Activated naive CD8-positive, alpha-beta T cell treated with anti-CD3 and anti-CD28 coated beads, Interleukin-2, amount 50 U/mL, for 16 hours (primary cell): ENCODE results near the gene ACTRT2.

Experiments
- DNase-seq: peaks from one replicate; pipeline ENCODE4 v3.0.0-alpha.2; 2020; ENCODE audit warnings: low read depth, low spot score

Gene ACTRT2

DNA sequence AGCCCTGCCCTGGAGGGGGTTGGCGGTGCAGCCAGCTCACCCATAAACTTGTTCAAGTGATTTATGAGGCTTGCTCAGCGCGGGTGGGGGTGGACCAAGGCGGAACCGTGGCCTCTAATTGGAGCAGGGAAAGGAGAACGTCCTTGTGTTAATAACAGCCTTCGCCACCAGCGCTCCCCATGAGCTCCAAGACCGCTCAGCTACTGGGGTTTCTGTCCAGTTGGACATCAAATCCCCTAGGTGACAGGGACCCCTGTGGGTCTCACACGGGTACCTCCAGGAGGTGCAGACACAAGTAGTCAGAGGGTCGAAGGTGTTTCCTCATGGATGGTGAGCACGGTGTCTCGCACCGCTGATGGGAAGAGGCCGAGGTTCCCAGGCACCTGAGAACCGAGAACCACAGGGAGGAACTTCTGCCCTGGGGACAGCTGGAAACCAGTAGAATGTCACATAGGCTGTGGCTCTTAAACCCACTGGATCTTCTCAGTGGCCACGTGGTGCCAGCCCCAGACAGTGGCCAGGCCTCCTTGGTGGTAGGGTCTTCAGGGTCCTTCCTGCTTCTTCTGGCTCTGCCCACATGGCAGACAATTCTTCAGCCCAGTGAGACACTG is 3.7 kb upstream of the ACTRT2 start:
- no peak for DNase-seq

DNA sequence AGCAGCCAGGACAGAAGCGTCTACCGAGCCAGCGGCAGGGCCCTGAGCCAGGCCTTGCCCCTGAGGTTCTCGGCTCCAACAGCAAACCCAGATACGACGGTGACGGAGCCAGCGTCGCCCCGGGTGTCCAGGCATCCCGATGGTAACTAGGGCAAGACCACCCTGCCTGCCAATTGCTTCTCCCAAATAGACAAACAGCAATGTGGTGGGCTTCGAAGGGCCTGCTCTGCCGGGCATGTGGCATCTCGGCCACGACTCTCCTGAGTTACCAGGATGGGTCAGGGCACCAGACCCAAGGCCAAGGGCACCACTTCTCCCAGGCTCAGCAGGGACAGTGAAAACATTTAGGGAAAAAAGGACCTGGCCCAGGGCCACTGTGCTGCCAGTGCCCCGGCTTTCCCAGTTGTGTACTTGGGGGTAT is 3.2 kb upstream of the ACTRT2 start:
- no peak for DNase-seq

DNA sequence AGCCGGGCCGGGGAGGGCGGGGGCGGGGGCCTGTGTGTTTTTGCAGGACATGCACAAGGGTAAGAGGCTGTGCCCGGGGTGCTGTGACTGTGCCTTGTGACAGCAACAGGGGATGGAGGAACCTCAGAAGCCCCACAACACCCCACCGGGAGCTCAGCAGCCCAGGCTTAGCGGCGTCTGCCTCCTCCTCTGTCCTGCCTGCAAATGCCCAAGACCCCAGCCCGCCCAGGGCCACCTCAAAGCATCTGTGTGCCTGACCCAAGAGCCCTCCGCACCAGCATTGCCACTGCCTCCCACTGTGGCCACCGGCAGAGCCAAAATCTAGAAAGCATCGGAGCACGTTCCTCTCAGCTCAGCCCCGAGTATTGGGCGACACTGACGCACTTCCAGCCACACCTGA is 2.7 kb upstream of the ACTRT2 start:
- DNase-seq = no peak

- DNase-seq = no peak
Measured at GRCh38 chr1:3019007-3019515, 2.2 kb upstream of the ACTRT2 start.

GRCh38 chr1:3019516-3020051 is 1.7 kb upstream of the ACTRT2 start:
- no peak for DNase-seq

DNA sequence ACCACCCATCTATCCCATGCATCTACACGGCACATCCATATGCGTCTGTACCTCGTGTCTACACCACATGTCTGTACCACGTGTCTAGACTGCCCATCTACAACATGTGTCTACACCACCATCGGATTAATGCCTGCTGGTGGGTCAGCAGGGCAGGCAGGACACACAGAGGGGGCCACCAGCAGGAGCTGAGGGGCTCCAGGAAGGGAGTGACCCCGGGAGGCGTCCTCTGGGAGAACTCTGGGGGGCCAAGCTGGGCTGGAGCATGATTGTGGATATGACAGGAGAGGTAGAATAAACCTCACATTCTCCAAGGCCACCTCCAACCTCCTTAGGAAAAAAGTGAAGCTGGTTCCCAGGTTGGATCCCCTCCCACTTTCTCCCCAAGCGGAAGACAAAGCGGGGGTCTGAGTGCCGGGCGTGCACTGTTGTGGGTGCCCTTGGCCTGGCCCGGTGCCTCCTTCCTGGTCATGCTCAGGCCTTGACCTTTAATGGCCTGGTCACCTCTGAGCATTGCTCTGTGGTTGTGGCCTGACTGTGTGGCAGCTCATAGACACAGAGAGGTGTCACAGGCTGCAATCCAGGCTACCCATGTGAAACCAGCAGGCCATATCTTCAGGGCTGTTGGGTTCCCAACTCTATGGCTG is 881 bp upstream of the ACTRT2 start:
- DNase-seq = no peak

- DNase-seq = no peak
Measured at GRCh38 chr1:3021801-3022401, 634 bp downstream of the ACTRT2 start.

DNA sequence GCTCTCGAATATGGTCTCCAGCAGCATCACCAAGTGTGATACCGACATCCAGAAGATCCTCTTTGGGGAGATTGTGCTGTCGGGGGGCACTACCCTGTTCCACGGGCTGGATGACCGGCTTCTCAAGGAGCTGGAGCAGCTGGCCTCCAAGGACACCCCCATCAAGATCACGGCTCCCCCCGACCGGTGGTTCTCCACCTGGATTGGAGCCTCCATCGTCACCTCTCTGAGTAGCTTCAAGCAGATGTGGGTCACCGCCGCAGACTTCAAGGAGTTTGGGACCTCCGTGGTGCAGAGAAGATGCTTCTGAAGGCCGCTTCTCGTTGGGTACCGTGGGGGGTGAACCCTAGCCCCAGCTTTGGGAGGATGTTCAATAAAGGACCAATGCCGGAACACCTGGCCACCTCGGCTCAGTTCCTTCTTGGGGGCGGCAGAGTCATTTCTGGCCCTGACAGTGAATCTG is 1.3 kb downstream of the ACTRT2 start:
- no peak for DNase-seq

DNA sequence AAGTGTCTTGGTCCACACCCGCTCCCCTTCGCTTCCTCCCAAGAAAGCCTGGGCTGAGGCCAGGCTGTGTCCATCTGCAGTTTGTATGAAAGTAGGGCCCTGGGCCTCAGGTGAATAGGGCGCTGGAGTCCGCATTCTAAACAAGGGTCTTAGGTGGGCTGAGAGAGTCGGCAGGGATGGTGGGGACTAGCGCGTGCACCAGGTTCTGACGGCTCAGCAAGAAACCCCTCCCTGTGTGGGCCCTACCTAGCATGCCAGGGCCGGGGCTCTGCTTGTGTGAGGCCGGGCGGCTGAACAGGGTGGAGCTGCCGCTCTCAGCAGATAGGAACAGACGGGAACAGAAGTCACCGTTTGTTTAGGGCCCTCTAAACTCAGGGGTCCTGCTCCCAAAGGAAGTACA is 1.7 kb downstream of the ACTRT2 start:
- no peak for DNase-seq

GRCh38 chr1:3024019-3024418 is 2.8 kb downstream of the ACTRT2 start:
- DNase-seq = no peak

DNA sequence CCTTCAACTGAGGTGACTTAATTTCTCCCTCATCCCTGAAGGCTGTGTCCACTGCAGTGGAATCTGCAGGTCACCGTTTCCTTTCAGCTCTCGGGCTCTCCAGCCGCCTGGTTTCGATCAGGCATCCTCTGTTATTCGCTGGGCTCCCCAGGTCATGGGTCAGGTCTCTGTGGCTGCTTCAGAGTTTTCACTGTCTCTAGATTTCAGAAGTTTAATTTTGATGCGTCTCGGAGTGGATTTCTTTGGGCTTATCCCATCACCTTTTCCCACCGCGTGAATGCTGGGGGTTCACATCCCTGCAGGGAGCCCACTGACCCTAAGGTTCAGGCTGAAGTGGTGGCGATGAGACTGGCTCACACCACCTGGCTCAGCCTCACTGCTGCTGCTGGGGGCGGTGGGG is 3.3 kb downstream of the ACTRT2 start:
- DNase-seq = no peak

- no peak for DNase-seq
Measured at GRCh38 chr1:3026124-3026523, 4.9 kb downstream of the ACTRT2 start.

GRCh38 chr1:3026581-3027391 is 5.5 kb downstream of the ACTRT2 start:
- no peak for DNase-seq

GRCh38 chr1:3027611-3028371 is 6.5 kb downstream of the ACTRT2 start:
- DNase-seq = no peak

DNA sequence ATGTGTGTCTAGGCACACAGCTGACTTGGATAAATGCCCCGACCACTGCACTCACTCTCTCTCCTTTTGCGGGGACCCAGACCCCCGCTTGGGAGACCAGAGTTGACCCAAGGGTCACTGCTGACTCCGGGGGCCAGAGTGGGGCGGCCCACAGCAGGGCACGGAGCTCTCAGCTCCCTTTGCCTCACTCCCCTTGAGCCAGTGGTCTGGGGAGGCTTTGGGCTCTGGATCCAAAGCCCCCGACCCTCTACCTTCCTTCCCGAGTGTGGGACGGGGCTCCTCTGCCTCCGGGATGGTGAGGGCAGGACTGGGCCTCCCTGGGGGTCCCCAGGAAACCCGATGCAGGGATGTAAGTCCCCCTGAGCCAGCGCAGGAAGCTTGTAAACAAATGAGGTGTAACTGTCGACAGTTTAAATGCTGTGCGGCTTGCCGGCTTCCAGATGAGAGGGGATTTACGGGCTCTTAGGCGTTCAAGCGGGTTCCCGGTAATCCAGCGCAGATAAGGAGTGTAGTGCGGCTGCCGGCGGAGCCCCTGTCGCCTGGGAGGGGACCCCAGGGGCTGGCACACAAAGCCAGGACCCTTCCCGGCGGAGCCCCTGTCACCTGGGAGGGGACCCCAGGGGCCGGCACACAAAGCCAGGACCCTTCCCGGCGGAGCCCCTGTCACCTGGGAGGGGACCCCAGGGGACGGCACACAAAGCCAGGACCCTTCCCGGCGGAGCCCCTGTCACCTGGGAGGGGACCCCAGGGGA is 7.4 kb downstream of the ACTRT2 start:
- DNase-seq = no peak

- no peak for DNase-seq
Measured at GRCh38 chr1:3029481-3029961, 8.3 kb downstream of the ACTRT2 start.

- DNase-seq = no peak
Measured at GRCh38 chr1:3029991-3030662, 8.9 kb downstream of the ACTRT2 start.

GRCh38 chr1:3030663-3031381 is 9.6 kb downstream of the ACTRT2 start:
- no peak for DNase-seq
